ENCODE results near the gene JADE2.

- TF ChIP-seq CTCF (IDR thresholded peaks at IDR 0.05) (no peak), POLR2A (IDR thresholded peaks at IDR 0.05) (no peak)
Observed at GRCh38 chr5:134566741-134567221, 41.3 kb downstream of the JADE2 start.
